CMK (cell line): ENCODE data around the gene PRDX4.
"Not testable (repeated sequence)": the region's sequence is repeated elsewhere in the genome, so short reads cannot be mapped to it uniquely, and the experiment has no call there.

ENCODE experiments used
- DNase-seq: peaks from one replicate; pipeline ENCODE4 v3.0.0-alpha.2; 2010; ENCODE audit warnings: low read depth

The PRDX4 gene

GRCh38 chrX:23673108-23673507 is 5.8 kb downstream of the PRDX4 start:
- DNase-seq: no peak

DNA sequence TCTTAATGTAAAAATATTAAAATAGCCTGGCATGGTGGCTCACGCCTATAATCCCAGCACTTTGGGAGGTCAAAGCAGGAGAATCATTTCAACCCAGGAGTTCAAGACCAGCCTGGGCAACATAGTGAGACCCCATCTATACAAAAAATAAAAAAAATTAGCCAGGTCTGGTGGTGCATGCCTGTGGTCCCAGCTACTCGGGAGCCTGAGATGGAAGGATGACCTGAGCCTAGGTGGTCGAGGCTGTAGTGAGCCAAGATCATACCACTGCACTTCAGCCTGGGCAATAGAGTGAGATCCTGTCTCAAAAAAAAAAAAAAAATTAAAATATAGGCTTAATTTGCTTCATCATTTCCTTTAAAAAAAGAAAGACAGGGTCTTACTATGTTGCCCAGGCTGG is 9.2 kb downstream of the PRDX4 start:
- not testable (repeated sequence) for DNase-seq

GRCh38 chrX:23692166-23692565 is 24.9 kb downstream of the PRDX4 start:
- DNase-seq: no peak

- DNase-seq: no peak
These were observed 27.3 kb downstream of the PRDX4 start for GRCh38 chrX:23694606-23695005.

- no peak for DNase-seq
These were observed 32.4 kb downstream of the PRDX4 start for GRCh38 chrX:23699636-23700194.

GRCh38 chrX:23704673-23705206 is 37.4 kb downstream of the PRDX4 start:
- no peak for DNase-seq

GRCh38 chrX:23705235-23705634 is 37.9 kb downstream of the PRDX4 start:
- DNase-seq: no peak

- DNase-seq: no peak
These were observed 52.9 kb downstream of the PRDX4 start for GRCh38 chrX:23720117-23720677.

GRCh38 chrX:23726191-23726590 is 58.9 kb downstream of the PRDX4 start:
- no peak for DNase-seq

DNA sequence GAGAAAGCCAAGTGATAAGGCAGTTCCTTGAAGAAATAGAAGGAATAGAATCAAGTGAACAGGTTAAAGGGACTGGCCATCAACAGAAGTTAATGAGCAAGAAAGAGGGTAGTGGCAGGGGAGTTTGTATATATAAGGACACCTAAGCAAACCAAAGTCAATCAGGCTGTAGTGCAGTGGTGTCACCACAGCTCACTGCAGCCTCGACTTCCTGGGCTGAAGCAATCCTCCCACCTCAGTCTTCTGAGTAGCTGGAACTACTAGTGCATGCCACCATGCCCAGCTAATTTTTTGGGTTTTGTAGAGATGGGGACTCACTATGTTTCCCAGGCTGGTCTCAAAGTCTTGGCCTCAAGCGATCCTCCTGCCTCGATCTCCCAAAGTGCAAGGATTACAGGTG is 59.9 kb downstream of the PRDX4 start:
- no peak for DNase-seq

DNA sequence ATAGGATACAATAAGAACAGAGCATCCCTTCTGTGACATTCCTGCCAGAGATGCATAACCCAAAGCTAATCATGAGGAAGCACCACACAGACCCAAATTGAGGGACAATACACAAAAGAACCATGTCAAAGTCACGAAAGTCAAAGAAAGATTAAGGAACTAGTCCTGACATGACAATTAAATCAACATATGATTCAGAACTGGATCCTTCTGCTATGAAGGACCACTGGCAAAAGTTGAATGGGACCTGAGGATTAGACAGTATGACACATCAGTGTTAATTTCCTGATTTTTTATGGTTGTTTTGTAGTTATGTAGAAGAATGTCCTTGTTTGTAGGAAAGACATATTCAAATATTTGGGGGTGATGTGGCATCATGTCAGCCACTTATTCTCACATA is 61.9 kb downstream of the PRDX4 start:
- DNase-seq: no peak

GRCh38 chrX:23731951-23732350 is 64.7 kb downstream of the PRDX4 start:
- no peak for DNase-seq

- no peak for DNase-seq
These were observed 65.4 kb downstream of the PRDX4 start for GRCh38 chrX:23732704-23733103.
